Left lung (tissue), 10 donors: Measurements from ENCODE around the gene SYNJ2. TPM values are rescaled to one million over a fixed set of nuclear protein-coding genes. Genes with fewer than 3 reads are reported as not detected.

ENCODE experiments used
- ATAC-seq: fragments of 200-7000 bp; cut with Tn5 transposase; one replicate; pipeline ENCODE4 v1.9.1; 2020; ENCODE audit warnings: moderate library complexity
- DNase-seq, 4 donors: peaks; one replicate each; pipeline ENCODE4 v3.0.0-alpha.2; 2013 to 2020
- H3K27ac ChIP-seq, 2 donors: fragments of 200-600 bp; sonication (generic) in 1 of 2; one replicate each; pipeline versions ENCODE4 v1.5.0 to v1.8.0; 2020 to 2021
- H3K27me3 ChIP-seq, 2 donors: fragments of 200-600 bp; sonication (generic) in 1 of 2; one replicate each; pipeline versions ENCODE4 v1.5.0 to v1.8.0; 2020 to 2021
- H3K36me3 ChIP-seq, 2 donors: fragments of 200-600 bp; sonication (generic) in 1 of 2; one replicate each; pipeline versions ENCODE4 v1.5.0 to v1.8.0; 2020 to 2021
- H3K4me1 ChIP-seq, 2 donors: fragments of 200-600 bp; one replicate each; pipeline ENCODE4 v1.8.0; 2021
- H3K4me3 ChIP-seq, 2 donors: fragments of 200-600 bp; sonication (generic) in 1 of 2; one replicate each; pipeline versions ENCODE4 v1.5.0 to v1.8.0; 2020 to 2021; ENCODE audit warnings: mild to moderate bottlenecking in 1 of 2
- H3K9me3 ChIP-seq, 2 donors: fragments of 200-600 bp; sonication (generic) in 1 of 2; one replicate each; pipeline versions ENCODE4 v1.5.0 to v1.8.0; 2020 to 2021
- CTCF ChIP-seq, 2 donors: fragments of 200-600 bp; sonication (generic) in 1 of 2; IDR thresholded peaks; one replicate each; pipeline versions ENCODE4 v1.5.0 to v1.8.0; 2021; ENCODE audit warnings: antibody characterized with exemption in 2 of 2
- intact Hi-C, 2 donors: fragments of 100-400 bp; cut with DNase I; formaldehyde crosslinking; loops; one replicate each; pipeline versions ENCODE4 v1.11.2 to v1.14.2; 2022
- polyA plus RNA-seq, 6 donors: library from polyadenylated mRNA; unstranded; fragments of 120-200 nt; gene quantifications; one replicate each; pipeline ENCODE4 v1.2.1, GENCODE V29; 2013; ENCODE audit not compliant: insufficient read length in 6 of 6
- total RNA-seq, 2 donors: library from RNA; stranded (reverse); fragmentation: NEBNext Ultra II Directional; extraction: Animal tissue kit (Norgen Biotek cat#: 25700); gene quantifications; one replicate each; pipeline ENCODE4 v1.2.1, GENCODE V29; 2021
- donor health status: DM: no; HTN: yes; CAD: no.
- donor health status: DM: no; HTN: no; CAD: no.

SYNJ2 gene
- total and polyA plus RNA-seq, 8 donors, result 6.2 to 12.2 (median 7.5) TPM

DNA sequence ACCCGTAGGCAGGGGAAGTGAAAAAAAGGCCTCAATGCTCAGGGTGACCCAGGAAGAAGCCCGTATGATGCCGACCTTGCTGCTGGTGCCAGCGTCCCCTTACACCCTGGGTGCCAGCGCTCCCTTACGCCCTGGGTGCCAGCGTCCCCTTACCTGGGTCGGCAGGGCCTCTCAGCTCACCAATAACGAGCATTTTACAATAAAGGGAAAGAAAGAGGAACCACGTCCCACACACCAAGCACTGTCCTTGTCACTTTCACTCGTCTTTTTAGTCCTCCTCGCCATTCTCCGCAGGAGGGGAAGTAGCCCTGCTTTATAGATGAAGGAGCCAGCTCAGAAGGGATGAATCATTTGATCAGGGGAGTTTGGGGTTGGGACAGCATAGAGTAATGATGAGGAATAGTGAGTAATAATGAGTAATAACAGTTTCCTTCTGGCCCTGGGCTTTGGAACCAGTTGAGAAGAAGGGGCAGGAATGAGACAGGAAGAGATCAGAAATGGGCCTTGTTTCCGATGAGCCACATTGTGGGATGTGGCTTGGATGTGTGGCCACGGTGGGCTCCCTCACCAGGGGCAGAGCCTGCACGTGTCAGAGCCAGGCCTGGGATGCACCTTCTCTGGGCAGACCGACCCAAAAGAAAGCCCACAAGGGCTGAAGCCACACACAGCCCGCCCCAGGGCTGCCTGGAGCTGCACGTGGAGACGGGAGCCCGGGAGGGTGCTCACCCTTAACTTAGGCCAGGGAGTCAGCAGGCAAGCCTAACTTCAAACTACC is 75.7 kb downstream of the SYNJ2 start:
- no peaks in the 10 kb centered on the region for H3K27me3 ChIP-seq
- DNase-seq, result no peak
- intact Hi-C loops, result no loop called here
- ATAC-seq, result peak; percentile 34
- peaks cover 0 to 5% of the 10 kb centered on the region in 2 donors for H3K36me3 ChIP-seq
- H3K27ac ChIP-seq, result peak overlapping the region; percentile 57 to 62
- no peak for TF ChIP-seq CTCF (IDR thresholded peaks at IDR 0.05)
- no peak overlapping the region for H3K4me3 ChIP-seq
- peaks cover 25 to 47% of the 10 kb centered on the region in 2 donors for H3K4me1 ChIP-seq
- H3K9me3 ChIP-seq, result no peaks in the 10 kb centered on the region

GRCh38 chr6:158058171-158058651 is 76.5 kb downstream of the SYNJ2 start:
- H3K4me1 ChIP-seq, result peaks cover 25 to 47% of the 10 kb centered on the region in 2 donors
- H3K4me3 ChIP-seq, result no peak overlapping the region
- H3K36me3 ChIP-seq, result peaks cover 0 to 6% of the 10 kb centered on the region in 2 donors
- peak overlapping the region in 1 of 2 donors; percentile 62 for H3K27ac ChIP-seq
- ATAC-seq, result no peak
- no peak for TF ChIP-seq CTCF (IDR thresholded peaks at IDR 0.05)
- H3K9me3 ChIP-seq, result no peaks in the 10 kb centered on the region
- intact Hi-C loops, result no loop called here
- no peaks in the 10 kb centered on the region for H3K27me3 ChIP-seq
- DNase-seq, result peak in 2 of 4 donors; percentile 24 to 28

GRCh38 chr6:158059108-158059507 is 77.4 kb downstream of the SYNJ2 start:
- ATAC-seq (no peak), DNase-seq (no peak)
- H3K4me3 ChIP-seq, result no peak overlapping the region
- H3K36me3 ChIP-seq, result peaks cover 0 to 15% of the 10 kb centered on the region in 2 donors
- H3K27me3 ChIP-seq, result no peaks in the 10 kb centered on the region
- H3K9me3 ChIP-seq, result no peaks in the 10 kb centered on the region
- TF ChIP-seq CTCF (IDR thresholded peaks at IDR 0.05), result no peak
- H3K27ac ChIP-seq, result no peak overlapping the region
- peaks cover 25 to 47% of the 10 kb centered on the region in 2 donors for H3K4me1 ChIP-seq
- intact Hi-C loops, result no loop called here

- H3K27ac ChIP-seq, result peak overlapping the region; percentile 81 to 88
- intact Hi-C loops, result no loop called here
- no peaks in the 10 kb centered on the region for H3K27me3 ChIP-seq
- peaks cover 0 to 27% of the 10 kb centered on the region in 2 donors for H3K36me3 ChIP-seq
- ATAC-seq, result peak; percentile 84
- H3K4me1 ChIP-seq, result peaks cover 25 to 47% of the 10 kb centered on the region in 2 donors
- H3K4me3 ChIP-seq, result no peak overlapping the region
- no peaks in the 10 kb centered on the region for H3K9me3 ChIP-seq
- peak in 3 of 4 donors; percentile 78 to 95 (median 88) for DNase-seq
- no peak for TF ChIP-seq CTCF (IDR thresholded peaks at IDR 0.05)
Observed at GRCh38 chr6:158060455-158061360, 79.0 kb downstream of the SYNJ2 start.

DNA sequence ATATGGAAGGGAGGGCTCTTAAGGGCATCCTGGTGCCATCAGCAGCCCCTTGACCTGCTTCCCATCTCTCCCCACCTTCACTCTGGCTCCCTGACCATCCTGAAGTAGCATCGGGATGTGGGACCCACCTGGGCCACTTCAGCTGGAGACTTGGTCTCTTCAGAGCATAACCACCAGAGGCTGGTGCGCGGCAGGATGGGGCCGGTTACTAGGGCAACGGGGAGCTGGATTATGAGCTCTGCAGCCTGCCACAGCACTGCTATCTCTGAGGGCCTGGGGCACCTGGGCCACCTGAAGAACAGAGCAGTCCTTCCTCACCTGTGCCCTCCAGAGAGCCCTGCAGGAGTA is 79.7 kb downstream of the SYNJ2 start:
- no peak for TF ChIP-seq CTCF (IDR thresholded peaks at IDR 0.05)
- no peaks in the 10 kb centered on the region for H3K27me3 ChIP-seq
- ATAC-seq, result no peak
- H3K27ac ChIP-seq, result peak overlapping the region in 1 of 2 donors; percentile 81
- peaks cover 0 to 31% of the 10 kb centered on the region in 2 donors for H3K36me3 ChIP-seq
- no peak overlapping the region for H3K4me3 ChIP-seq
- no peaks in the 10 kb centered on the region for H3K9me3 ChIP-seq
- intact Hi-C loops, result no loop called here
- H3K4me1 ChIP-seq, result peaks cover 25 to 47% of the 10 kb centered on the region in 2 donors
- no peak for DNase-seq
